Activated CD4-positive, CD25-positive, alpha-beta regulatory T cell treated with anti-CD3 and anti-CD28 coated beads, Interleukin-2, amount 50 U/mL, for 72 hours (primary cell): ENCODE data around the gene AHCYL2.
"Not testable (repeated sequence)": the region's sequence is repeated elsewhere in the genome, so short reads cannot be mapped to it uniquely, and the experiment has no call there.

ENCODE experiments used
- DNase-seq: peaks from one replicate; pipeline ENCODE4 v3.0.0; 2021

The AHCYL2 gene

GRCh38 chr7:129209067-129209926 is 15.5 kb upstream of the AHCYL2 start:
- DNase-seq: no peak

GRCh38 chr7:129210256-129210988 is 14.4 kb upstream of the AHCYL2 start:
- peak; percentile 74 for DNase-seq

GRCh38 chr7:129210989-129211312 is 13.9 kb upstream of the AHCYL2 start:
- no peak for DNase-seq

GRCh38 chr7:129212126-129212525 is 12.7 kb upstream of the AHCYL2 start:
- DNase-seq: no peak

GRCh38 chr7:129212596-129212995 is 12.2 kb upstream of the AHCYL2 start:
- no peak for DNase-seq

- no peak for DNase-seq
Observed at GRCh38 chr7:129213828-129214227, 11.0 kb upstream of the AHCYL2 start.

GRCh38 chr7:129215691-129216090 is 9.1 kb upstream of the AHCYL2 start:
- not testable (repeated sequence) for DNase-seq

GRCh38 chr7:129216101-129216715 is 8.6 kb upstream of the AHCYL2 start:
- not testable (repeated sequence) for DNase-seq

- not testable (repeated sequence) for DNase-seq
Observed at GRCh38 chr7:129216821-129217416, 7.9 kb upstream of the AHCYL2 start.

GRCh38 chr7:129218514-129219062 is 6.2 kb upstream of the AHCYL2 start:
- DNase-seq: peak; percentile 80

GRCh38 chr7:129219166-129219565 is 5.7 kb upstream of the AHCYL2 start:
- not testable (repeated sequence) for DNase-seq

GRCh38 chr7:129222064-129222463 is 2.8 kb upstream of the AHCYL2 start:
- no peak for DNase-seq

GRCh38 chr7:129225206-129225930 is 538 bp downstream of the AHCYL2 start:
- DNase-seq: peak; percentile 63

- DNase-seq: no peak
Observed at GRCh38 chr7:129225931-129226572, 1.2 kb downstream of the AHCYL2 start.

GRCh38 chr7:129227646-129228578 is 3.1 kb downstream of the AHCYL2 start:
- DNase-seq: no peak

GRCh38 chr7:129228633-129229032 is 3.8 kb downstream of the AHCYL2 start:
- DNase-seq: no peak

GRCh38 chr7:129231666-129232065 is 6.8 kb downstream of the AHCYL2 start:
- DNase-seq: no peak

GRCh38 chr7:129238546-129238945 is 13.7 kb downstream of the AHCYL2 start:
- no peak for DNase-seq

GRCh38 chr7:129240119-129240820 is 15.4 kb downstream of the AHCYL2 start:
- no peak for DNase-seq

- DNase-seq: no peak
Observed at GRCh38 chr7:129244220-129244619, 19.4 kb downstream of the AHCYL2 start.
